HG03457 (cell line): Measurements from ENCODE around the gene DCLK2.

Experiments
- ATAC-seq: cut with Tn5 transposase; IDR thresholded peaks from one replicate; pipeline ENCODE4 v1.9.1; 2021; ENCODE audit warnings: moderate number of reproducible peaks; ENCODE audit not compliant: unreplicated experiment

The DCLK2 gene

DNA sequence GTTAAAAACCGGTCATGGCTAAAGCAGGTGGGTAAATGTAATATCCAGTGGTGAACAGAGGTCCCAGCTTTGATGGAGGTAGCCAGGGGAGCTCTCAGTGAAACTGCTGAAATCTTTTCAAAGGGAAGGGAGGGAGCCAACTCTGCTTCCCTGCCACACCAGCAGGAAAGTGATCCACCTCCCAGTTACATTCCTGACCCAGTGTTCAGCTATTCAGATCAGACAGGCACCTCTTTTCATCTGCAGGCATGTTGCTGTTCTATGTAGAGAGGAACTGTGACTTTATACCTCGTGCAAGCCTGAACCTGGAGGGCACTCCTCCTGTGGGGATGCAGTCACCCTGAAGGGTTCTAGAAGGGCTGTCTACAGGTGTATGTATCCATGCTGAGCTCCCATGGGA is 37.6 kb downstream of the DCLK2 start:
- ATAC-seq, result no peak

DNA sequence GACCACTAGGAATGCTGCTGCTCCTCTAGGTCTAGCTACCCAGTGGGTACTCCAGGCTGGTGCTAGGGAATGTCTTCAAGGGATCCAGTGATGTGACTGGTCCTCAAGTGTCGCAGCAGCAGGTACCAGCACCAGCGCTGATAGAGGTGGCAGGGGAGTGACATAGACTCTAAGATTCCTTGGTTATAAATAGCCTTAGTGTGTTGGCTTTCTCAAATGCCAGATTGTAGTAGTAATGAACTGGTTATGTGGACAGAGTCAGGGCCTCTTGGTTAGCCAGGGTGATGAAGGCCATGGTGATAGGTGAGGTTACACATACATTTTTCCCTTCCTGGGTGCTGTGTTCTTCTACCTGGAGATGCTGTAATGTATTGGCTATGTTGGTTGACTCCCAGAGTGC is 38.3 kb downstream of the DCLK2 start:
- no peak for ATAC-seq

DNA sequence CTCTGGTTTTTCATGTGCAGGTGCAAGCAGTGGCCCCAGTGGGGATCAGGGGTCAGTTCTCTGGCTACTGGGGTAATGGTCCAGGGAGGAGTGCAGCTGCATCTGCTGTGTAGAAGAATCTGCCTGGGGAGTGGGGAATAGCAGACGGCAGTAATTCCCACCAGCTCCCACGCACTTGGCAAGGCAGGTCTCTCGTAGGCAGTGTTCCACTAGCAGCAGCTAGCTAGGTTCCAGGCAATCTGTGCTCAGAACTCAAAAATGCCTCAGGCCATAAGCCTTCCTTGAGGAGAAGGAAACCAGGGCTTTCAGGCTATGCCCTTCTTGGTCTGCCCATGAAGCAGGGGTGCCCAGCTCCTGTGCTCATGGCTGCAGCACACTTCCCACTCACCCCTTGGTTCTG is 38.8 kb downstream of the DCLK2 start:
- ATAC-seq, result no peak

DNA sequence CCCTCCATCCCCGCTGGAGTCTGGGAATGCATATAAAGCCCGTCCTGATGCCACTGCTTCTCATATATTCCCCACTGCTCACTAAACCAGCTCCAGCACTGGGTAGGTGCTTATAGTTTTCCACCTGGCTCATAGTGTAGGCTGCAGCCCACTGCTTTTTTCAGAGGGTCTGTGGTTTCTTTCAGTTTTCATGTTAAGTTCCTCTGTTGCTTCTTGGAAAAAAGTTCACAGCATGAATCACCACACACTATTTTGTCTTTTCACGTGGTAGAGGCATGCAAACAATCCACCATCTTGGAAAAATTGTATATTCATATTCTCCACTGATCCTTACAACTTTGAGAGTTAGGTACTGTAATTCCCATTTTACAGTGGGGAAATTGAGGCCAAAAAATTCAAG is 39.4 kb downstream of the DCLK2 start:
- ATAC-seq, result no peak

DNA sequence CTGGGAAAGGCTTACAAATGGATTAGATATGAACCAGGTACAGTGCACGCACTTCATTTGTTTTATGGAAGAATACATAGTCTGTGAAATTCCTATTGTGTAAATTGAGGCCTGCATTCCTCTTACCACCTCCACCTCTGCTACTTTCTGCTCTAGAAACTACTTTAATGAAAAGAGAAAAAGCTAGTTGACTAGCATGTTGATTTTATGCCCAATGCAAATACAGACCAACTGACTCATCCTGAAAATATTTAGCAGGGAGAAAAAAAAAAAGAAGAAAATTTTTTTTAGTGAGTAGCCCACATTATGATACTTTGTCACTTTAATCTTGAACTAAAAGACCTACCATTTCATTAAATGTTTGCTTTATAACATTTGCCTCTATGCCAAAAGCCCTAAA is 41.2 kb downstream of the DCLK2 start:
- no peak for ATAC-seq

DNA sequence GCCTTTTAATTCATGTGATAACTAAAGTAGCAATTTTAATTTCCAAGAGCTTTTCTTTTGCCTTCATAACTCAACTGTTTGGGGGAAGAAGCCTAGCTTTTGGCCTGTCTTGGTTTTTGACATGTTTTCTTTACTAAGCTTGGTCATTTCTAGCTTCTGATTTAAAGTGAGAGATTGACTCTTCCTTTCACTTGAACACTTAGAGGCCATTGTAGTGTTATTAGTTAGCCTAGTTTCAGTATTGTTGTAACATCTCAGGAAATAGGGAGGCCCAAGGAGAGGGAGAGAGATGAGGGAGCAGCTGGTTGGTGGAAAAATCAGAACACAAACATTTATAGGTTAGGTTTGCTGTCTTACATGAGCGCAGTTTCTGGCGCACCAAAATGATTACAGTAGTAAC is 44.8 kb downstream of the DCLK2 start:
- ATAC-seq, result no peak

DNA sequence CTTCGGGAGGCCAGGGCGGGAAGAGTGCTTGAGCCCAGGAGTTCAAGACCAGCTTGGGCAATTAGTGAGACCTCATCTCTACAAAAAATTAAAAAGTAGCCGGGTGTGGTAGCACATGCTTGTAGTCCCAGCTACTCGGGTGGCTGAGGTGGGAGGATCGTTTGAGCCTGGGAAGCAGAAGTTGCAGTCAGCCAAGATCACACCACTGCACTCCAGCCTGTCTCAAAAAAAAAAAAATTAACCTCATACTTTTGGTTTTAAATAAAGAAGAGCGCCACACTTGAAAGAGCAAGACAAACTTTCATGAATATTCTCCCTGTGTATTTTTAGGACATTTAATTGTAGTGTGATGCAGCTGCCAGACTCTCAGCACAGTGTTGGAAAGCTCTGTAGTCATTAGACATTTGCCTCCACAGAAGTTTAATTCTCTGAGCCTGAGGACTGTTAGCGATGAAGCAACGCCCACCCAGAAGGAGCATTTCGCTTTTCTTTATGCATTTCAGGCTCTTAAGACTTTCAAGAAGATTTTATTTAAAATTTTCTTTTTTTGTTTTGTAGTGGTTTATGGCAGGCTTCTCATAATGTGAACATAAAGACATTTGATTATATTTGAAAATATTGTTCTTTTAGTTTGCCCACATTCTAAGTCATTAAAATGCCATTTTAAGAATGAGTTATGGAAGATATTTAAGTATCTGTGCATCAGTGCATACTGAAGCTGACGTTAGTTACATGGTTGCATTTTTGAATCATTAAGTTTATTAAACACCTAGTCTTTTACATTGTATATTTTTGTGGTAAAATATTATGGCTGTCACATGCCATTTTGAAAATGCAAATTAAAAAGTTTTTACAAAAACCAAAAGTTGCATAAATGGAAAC is 45.8 kb downstream of the DCLK2 start:
- ATAC-seq, result no peak

DNA sequence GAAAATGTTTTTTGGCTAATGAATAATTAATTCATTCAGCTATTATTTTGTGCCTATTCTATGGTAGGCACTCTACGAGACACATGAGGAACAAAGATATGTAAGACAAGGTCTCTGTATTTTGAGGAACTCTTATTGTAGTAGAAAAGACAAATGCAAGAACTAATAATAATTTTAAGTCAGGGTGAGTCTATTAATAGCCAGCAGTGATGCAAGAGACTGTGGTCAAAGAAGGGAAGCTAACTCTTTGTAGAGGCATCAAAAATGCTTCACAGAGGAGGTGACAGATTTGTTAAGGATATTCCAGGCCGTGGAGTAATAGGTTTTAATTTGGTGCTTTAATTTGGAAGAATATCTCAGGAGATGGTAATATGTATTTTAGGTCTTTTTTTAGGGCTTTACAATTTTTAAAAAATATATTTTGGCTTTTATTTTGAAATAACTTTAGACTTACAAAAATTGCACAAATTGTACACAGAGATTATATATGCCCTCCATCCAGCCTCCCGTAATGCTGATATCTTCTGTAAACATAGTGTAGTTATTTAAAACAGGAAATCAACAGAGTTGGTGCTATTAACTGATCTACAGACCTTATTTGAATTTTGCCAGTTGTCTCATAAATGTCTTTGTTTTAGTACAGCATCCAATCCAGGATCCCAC is 48.1 kb downstream of the DCLK2 start:
- ATAC-seq, result no peak

DNA sequence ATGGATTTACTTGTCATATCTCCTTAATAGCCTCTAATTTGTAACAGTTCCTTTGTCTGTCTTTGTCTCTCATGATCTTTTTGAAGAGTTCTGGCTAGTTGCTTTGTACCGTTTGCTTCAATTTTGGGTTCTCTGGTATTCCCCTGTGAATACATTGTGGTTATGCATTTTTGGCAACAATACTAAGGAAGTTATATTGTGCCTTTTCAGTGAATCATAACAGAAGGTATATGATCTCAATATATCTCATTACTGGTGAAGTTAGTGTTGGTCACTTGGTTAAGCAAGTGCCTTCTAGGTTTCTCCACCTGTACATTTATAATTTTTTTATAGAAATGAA is 48.6 kb downstream of the DCLK2 start:
- ATAC-seq, result no peak

DNA sequence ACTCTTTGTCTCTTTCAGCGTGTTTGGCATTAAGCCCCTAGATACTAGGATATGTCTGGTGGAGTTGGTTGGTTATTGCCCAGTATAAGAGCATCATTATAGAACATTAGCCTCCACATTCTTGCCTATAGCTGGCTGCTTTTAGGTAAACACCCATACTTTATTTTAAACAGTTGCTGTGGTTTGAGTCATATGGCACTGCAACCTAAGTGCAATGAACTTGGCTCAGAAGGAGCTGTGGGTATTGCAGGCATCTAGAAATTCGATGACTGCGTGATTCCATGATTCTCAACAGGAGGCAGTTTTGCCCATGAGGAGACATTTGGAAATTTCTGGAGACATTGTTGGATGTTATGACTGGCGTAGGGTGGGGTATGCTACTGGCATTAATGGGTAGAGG is 49.5 kb downstream of the DCLK2 start:
- ATAC-seq, result no peak

DNA sequence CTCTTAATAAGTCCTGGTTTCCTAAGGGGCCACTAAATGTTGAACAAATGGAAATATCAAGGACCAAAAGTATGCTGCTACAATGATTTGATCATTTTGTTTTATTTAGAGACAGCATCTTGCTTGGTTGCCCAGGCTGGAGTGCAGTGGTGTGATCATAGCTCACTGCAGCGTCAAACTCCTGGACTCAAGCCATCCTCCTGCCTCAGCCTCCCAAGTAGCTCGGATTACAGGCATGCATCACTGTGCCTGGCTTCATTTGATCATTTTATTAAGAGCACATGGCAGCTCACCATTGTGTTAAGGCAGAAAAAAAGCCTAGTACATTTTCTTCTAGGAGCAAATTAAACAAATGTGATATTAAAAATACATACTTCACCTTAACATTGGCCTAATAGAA is 52.7 kb downstream of the DCLK2 start:
- ATAC-seq, result no peak

DNA sequence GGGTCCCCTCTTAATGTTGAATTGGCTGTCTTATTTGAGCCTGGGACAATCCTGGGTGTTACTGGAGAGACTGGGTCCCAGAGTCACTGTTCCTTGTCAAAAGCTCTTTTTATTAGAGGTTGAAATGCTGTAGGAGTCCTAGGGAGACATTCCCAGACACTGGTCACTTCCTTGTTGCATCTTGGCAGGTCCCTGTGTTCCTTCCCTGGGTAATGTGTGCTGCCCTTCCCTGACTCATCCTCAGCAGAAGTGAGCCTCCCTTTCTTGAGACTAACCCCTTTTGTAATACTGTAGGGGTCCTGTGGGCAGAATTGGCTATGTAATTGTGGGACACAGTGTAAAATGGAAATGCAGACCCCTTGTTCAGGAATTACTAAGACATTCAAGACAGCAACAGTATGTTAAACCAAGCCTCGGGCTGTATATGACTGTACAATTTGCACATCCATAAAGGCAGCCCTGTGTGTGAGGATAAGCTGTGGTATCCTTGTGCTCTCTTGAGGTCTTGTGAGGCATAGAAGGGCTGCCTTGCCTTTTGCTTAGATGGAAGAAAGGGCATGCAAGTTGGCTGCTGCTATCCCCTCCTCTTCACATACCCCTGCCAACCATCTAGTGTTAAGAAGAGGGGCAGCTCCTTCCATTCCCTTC is 53.5 kb downstream of the DCLK2 start:
- no peak for ATAC-seq

DNA sequence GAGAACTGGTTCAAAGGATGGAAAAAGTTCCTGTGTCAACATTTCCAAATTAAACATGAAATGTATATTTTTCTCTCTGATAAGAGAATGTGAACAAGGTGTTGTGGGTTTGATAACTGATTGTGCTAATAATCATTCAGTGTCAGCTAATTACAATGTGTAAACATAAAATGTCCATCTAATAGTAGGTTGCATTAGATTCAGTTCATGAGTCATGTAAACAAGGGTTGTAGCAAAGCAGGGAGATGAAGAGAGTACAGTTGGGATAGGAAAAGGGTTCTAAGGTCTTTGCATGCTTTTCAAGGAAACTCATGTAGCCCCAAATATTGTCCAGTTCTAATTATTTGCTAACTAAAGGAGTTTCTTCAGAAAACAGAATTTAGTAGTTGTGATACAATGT is 55.4 kb downstream of the DCLK2 start:
- no peak for ATAC-seq

DNA sequence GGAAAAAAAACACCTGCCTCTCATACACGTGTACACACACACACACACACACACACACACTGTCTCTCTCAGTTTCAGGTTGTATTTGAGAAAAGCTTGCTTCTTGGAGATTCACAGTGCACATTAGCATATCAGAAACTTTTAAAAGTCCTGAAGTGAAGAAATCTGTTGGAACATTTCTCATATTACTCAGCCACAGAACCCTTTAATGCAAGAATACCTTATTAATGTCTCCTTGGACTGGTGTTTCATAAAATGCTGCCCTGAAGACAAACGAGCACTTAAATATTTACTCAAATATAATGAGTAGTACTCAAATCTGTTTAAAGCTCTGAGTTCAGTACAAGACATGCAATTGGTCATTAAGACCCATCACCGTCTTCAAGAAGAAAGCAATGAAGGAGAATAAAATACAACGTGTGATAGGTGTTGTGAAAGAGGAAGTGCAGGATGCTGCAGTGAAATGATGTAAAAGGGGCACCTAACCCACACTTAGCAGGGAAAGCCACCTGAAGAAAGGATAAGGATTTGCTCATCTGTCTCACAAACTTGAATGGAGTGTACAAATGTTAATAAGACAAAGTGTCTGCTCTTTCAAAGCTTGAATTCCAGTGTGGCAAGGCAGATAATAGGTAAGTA is 57.0 kb downstream of the DCLK2 start:
- ATAC-seq, result no peak

DNA sequence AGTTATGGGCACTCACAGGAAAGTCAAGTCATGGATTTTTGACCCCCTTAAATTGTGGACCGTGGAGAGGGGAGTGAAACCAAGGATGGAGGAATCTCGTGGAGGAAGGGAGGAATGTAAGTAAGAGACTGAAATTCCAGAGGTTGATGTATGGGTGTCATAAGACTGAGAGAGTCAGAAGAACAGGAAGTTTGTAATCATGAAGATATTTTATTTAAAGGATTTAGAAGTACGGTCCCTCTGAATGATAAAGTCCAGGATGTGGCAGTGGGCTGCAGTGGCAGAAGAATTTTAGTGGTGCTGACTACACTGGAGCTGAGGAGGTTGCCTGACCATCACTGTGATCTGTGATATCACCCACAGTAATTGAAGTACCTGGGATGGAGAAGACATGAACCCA is 57.8 kb downstream of the DCLK2 start:
- no peak for ATAC-seq

DNA sequence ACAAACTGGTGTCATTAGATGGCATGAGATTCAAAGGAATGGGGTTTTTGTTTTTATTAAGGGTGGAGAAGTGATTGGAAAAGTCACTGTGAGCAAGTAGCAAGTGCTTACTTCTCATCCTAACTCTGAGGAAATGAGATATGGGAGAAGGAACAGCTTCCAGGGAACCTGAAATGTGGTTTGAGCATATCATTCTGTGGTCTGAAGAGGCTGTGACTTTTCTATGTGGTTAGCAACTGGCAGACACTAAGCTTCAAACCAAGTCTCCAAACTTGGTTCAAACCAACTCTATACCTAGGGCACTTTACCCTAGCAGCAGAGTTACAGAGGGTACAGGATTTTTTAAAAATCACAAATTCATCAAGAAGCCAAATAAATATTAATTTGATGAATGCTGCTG is 58.2 kb downstream of the DCLK2 start:
- ATAC-seq, result no peak

DNA sequence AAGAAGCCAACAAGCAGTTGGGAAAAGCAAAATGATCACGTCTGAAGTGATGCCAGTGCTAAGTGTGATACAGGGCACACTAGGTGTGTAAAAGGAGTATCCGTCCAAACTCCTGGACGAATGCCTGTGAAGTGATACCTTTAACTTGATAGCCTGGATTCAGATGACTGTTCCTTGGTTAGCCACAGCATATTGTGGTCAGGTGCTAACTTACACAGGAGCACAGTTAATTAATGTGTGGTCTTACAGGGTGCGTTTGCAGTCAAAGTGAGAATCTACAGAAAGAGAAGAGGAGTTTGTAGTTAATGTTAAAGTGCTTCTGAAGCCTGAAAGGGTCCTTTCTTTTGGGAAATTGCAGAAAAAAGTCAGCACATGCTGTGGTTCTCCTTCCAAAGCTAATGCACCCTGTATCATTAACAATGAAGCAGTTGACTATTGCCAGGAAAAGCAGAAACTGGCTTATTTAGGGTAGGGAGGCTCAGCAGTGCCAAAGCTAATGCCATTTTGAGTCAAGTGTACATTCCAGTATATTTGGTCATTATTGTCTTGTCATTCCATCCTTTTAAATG is 61.1 kb downstream of the DCLK2 start:
- no peak for ATAC-seq

DNA sequence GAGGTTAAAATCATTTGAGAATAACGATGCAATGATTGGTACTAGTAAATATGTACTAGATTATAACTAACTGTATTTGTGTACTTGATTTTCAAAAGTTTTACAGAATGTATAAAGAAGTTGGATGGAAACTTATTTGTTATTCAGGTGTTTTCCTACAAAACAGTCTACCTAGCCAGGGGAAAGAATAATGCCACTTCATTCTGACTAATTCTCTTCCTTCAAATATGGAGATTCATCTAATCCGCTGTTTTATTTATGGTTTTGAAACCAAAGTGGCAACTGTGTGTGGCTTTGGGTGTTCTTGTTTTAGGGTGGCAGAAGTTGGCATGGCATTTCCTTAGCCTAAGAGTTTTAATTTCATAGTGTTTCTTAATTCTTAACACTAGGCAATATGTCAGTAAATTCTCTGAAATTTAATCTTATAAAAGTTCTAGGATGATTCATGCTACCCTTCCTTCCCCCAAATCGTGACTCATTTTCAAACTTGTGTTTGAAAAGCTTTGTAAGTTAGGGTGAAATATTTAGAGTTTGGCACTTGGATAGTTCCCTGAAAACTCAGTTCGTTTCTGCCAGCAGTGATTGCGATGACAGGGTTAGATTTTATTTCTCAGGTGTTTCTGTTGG is 62.6 kb downstream of the DCLK2 start:
- ATAC-seq, result no peak

DNA sequence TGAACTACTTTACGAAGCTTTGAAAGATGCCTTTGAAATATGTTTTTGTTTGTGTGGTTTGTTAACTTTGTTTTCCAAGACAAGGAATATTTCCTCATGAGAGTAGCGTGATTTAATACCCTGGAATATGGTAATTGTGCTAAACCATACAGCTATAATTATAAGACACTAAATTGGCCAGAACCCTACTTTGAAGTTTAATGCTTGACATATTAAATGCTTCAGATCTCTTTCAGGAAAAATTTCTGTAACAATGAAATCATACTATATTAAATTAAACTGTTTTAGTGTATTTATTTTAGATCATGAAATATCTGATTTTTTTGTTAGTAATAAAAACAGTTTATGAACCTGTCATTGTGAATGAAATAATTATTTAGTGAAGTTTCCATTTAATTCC is 63.5 kb downstream of the DCLK2 start:
- no peak for ATAC-seq

DNA sequence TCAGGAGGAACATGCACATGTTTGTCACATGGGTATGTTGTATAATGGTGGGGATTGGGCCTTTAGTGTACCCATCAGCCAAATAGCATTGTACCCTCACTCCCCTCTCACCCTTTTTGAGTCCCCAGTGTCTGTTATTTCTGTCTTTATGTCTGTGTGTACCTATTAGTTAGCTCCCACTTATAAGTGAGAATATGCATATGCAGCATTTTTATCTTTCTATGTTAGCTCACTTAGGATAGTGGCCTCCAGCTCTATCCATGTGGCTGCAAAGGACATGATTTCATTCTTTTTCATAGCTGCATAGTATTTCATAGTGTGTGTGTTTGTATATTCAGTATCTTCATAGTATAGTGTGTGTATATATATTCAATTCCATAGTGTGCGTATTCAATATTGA is 64.6 kb downstream of the DCLK2 start:
- no peak for ATAC-seq
